GM13976 (cell line): ENCODE measurements around the gene MCF2L2.

Experiments used
- DNase-seq: peaks from one replicate; pipeline ENCODE4 v3.0.0; 2012; ENCODE audit warnings: low spot score
- CTCF ChIP-seq: IDR thresholded peaks from 2 replicates; pipeline ENCODE4 v1.5.1; 2012; ENCODE audit warnings: borderline replicate concordance, mild to moderate bottlenecking; ENCODE audit not compliant: insufficient read depth; ENCODE audit errors: extremely low read depth, missing control alignments, control extremely low read depth
- in situ Hi-C: fragments of 300-500 bp; cut with MboI; formaldehyde crosslinking; loops from one replicate; pipeline ENCODE4 v1.12.0; 2022; ENCODE audit warnings: low sequenced_read_pairs, mixed read lengths, inconsistent platforms; ENCODE audit not compliant: unreplicated experiment

MCF2L2 gene

GRCh38 chr3:183312433-183312832 lies 116.0 kb downstream of the MCF2L2 start:
- DNase-seq, result no peak
- no peak for TF ChIP-seq CTCF
- in situ Hi-C loops, result no loop called here

DNA sequence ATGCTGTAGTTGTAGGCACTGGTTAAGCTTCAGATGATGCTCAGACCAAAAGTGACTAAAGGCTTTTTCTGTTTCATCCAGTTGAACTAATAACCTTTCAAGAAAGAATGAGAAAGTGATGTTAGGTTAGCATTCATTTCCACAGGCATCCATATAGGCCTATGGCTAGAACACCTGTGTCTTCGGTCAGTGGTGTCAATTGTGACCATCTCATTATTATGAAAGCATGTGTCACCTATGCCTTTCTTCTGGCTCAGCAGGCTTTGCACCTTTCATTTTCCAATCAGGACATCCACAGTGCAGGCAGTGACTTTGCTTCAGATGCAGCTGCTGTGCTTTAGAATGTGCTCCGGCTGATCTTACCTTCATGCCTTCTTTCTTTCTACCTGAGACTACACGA lies 117.5 kb downstream of the MCF2L2 start:
- TF ChIP-seq CTCF, result no peak
- no peak for DNase-seq
- in situ Hi-C loops, result no loop called here

- in situ Hi-C loops, result no loop called here
- no peak for DNase-seq
- no peak for TF ChIP-seq CTCF
Observed at GRCh38 chr3:183309276-183309675, 119.1 kb downstream of the MCF2L2 start.

DNA sequence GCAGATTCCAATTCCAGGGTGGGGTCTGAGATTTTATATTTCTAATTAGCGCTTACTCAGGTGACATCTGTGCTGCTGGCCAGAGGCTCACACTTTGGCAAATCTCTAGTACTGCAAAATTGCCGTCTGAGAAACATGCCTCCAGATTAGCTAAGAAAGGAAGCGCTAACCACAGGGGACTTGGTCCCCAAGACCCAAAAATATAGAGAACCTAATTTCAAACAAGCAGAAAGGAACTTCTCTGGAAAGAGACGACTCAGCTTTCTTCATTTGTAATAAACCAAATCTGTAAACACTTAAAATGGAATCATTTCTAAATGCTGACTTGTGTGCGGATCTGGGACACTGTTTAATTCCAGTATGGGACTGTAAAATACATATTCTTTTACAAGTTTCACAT lies 119.7 kb downstream of the MCF2L2 start:
- TF ChIP-seq CTCF, result no peak
- no peak for DNase-seq
- in situ Hi-C loops, result no loop called here

GRCh38 chr3:183307749-183308148 lies 120.7 kb downstream of the MCF2L2 start:
- in situ Hi-C loops, result no loop called here
- TF ChIP-seq CTCF, result no peak
- DNase-seq, result no peak

GRCh38 chr3:183306798-183307671 lies 121.4 kb downstream of the MCF2L2 start:
- in situ Hi-C loops, result no loop called here
- TF ChIP-seq CTCF, result no peak
- peak; percentile 53 for DNase-seq

- in situ Hi-C loops, result no loop called here
- TF ChIP-seq CTCF, result no peak
- DNase-seq, result no peak
Observed at GRCh38 chr3:183303690-183304089, 124.7 kb downstream of the MCF2L2 start.
